Neural cell (in vitro differentiated cells): ENCODE results near the gene ASTN1.

Experiments
- EP300 ChIP-seq: fragments of 450-650 bp; conservative IDR thresholded peaks from 2 replicates; pipeline ENCODE4 v1.6.1; 2014; ENCODE audit warnings: antibody characterized with exemption, mild to moderate bottlenecking, moderate library complexity; ENCODE audit not compliant: poor library complexity, severe bottlenecking
- TF ChIP-seq, protein P1 (sequence below): fragments of 450-650 bp; IDR thresholded peaks from 2 replicates; pipeline ENCODE4 v1.5.1; 2014; ENCODE audit warnings: antibody characterized with exemption, mild to moderate bottlenecking, moderate library complexity; ENCODE audit not compliant: poor library complexity, severe bottlenecking

GRCh38 chr1:177054542-177054941, 110.0 kb downstream of the ASTN1 start:
- TF ChIP-seq, protein P1, sequence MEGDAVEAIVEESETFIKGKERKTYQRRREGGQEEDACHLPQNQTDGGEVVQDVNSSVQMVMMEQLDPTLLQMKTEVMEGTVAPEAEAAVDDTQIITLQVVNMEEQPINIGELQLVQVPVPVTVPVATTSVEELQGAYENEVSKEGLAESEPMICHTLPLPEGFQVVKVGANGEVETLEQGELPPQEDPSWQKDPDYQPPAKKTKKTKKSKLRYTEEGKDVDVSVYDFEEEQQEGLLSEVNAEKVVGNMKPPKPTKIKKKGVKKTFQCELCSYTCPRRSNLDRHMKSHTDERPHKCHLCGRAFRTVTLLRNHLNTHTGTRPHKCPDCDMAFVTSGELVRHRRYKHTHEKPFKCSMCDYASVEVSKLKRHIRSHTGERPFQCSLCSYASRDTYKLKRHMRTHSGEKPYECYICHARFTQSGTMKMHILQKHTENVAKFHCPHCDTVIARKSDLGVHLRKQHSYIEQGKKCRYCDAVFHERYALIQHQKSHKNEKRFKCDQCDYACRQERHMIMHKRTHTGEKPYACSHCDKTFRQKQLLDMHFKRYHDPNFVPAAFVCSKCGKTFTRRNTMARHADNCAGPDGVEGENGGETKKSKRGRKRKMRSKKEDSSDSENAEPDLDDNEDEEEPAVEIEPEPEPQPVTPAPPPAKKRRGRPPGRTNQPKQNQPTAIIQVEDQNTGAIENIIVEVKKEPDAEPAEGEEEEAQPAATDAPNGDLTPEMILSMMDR, result no peak
- peak; percentile 35 for TF ChIP-seq EP300
